ENCODE measurements around the gene SLC2A10. TPM values are rescaled to one million over a fixed set of nuclear protein-coding genes. Genes with fewer than 3 reads are reported as not detected.

Gene SLC2A10
- total and polyA plus RNA-seq, 2 experiments from 2014 or later, result 4.9 to 14.6 TPM

DNA sequence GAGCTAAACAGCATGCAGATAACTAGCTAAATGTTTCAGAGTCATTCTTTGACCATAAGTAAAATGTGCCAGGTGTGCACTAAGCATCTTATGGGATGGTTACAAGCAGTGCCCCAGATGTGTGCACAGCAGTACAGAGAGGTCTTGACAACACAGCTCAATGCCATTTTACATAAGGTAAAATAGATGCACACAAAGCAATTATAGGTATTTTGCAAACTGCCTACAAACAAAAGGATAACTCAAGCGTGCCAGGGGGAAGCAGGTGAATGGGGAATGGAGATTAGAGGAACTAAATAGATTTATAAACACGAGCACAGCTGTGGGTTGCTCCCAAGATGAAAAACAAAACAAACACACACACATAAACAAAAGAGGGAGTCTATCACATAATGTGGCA is 64.8 kb downstream of the SLC2A10 start:
- Histone ChIP-seq H4K20me1 (replicated peaks; ENCODE audit: insufficient read depth) (no peaks in the 10 kb centered on the region), H3K79me2 (replicated peaks; ENCODE audit: insufficient read depth) (no peaks in the 10 kb centered on the region), H3K36me3 (ENCODE audit: insufficient read depth) (no peaks in the 10 kb centered on the region), H3K27ac (ENCODE audit: low read depth) (no peak overlapping the region), H3K27me3 (ENCODE audit: insufficient read depth) (no peaks in the 10 kb centered on the region), H2AFZ (no peak overlapping the region), H3F3A (replicated peaks; ENCODE audit: low read depth) (no peaks in the 10 kb centered on the region), H3K4me1 (ENCODE audit: insufficient read depth) (no peaks in the 10 kb centered on the region), H3K4me2 (no peak overlapping the region), H3K4me3 (no peak overlapping the region), H3K9me2 (ENCODE audit: insufficient read depth) (0 out of 2 replicates have a peak, but pooled peaks cover 6% of the 10 kb centered on the region)
- no peak overlapping the region for H3K27ac Mint-ChIP-seq
- H3K36me3 Mint-ChIP-seq (ENCODE audit: low read depth), result no peaks in the 10 kb centered on the region
- H3K9me3 Mint-ChIP-seq, result no peaks in the 10 kb centered on the region
- DNase-seq (ENCODE audit: low spot score), result no peak
- H3K27me3 Mint-ChIP-seq (ENCODE audit: insufficient read depth, low read depth, poor library complexity), result peaks cover 12% of the 10 kb centered on the region
- TF ChIP-seq POLR2AphosphoS5 (IDR thresholded peaks at IDR 0.05; ENCODE audit: low read depth) (no peak), ETS1 (IDR thresholded peaks at IDR 0.05) (no peak), CREB1 (CRISPR knock-in tag; IDR thresholded peaks at IDR 0.05; ENCODE audit: low read depth) (no peak), JUNB (IDR thresholded peaks at IDR 0.05; ENCODE audit: unreplicated experiment) (no peak), NANOG (IDR thresholded peaks at IDR 0.05; ENCODE audit: borderline replicate concordance) (no peak), CTCF (conservative IDR thresholded peaks at IDR 0.05; ENCODE audit: low read depth in 2 of 2) (no peak), STAT1 (IDR thresholded peaks at IDR 0.05; ENCODE audit: unreplicated experiment) (no peak), EZH2phosphoT487 (IDR thresholded peaks at IDR 0.05; ENCODE audit: unreplicated experiment) (no peak)
- no peak overlapping the region for H3K4me3 Mint-ChIP-seq
- H3K4me1 Mint-ChIP-seq, result peaks cover 3% of the 10 kb centered on the region
- ATAC-seq, result no peak

GRCh38 chr20:46774943-46775560 is 65.6 kb downstream of the SLC2A10 start:
- no peak overlapping the region for H3K27ac ChIP-seq (ENCODE audit: low read depth)
- H3F3A ChIP-seq (replicated peaks; ENCODE audit: low read depth), result no peaks in the 10 kb centered on the region
- H3K4me2 ChIP-seq, result no peak overlapping the region
- no peaks in the 10 kb centered on the region for H3K79me2 ChIP-seq (replicated peaks; ENCODE audit: insufficient read depth)
- Mint-ChIP-seq H3K9me3 (no peaks in the 10 kb centered on the region), H3K4me3 (no peak overlapping the region), H3K27me3 (ENCODE audit: insufficient read depth, low read depth, poor library complexity) (peaks cover 12% of the 10 kb centered on the region), H3K4me1 (peaks cover 6% of the 10 kb centered on the region), H3K27ac (no peak overlapping the region), H3K36me3 (ENCODE audit: low read depth) (no peaks in the 10 kb centered on the region)
- no peaks in the 10 kb centered on the region for H3K27me3 ChIP-seq (ENCODE audit: insufficient read depth)
- no peak for DNase-seq (ENCODE audit: low spot score)
- H4K20me1 ChIP-seq (replicated peaks; ENCODE audit: insufficient read depth), result no peaks in the 10 kb centered on the region
- 0 out of 2 replicates have a peak, but pooled peaks cover 2% of the 10 kb centered on the region for H3K9me2 ChIP-seq (ENCODE audit: insufficient read depth)
- H2AFZ ChIP-seq, result no peak overlapping the region
- no peaks in the 10 kb centered on the region for H3K36me3 ChIP-seq (ENCODE audit: insufficient read depth)
- ATAC-seq, result no peak
- no peaks in the 10 kb centered on the region for H3K4me1 ChIP-seq (ENCODE audit: insufficient read depth)
- H3K4me3 ChIP-seq, result no peak overlapping the region
- TF ChIP-seq REST (IDR thresholded peaks at IDR 0.05; ENCODE audit: unreplicated experiment) (no peak), STAT1 (IDR thresholded peaks at IDR 0.05; ENCODE audit: unreplicated experiment) (no peak), EZH2 (IDR thresholded peaks at IDR 0.05; ENCODE audit: low read depth, unreplicated experiment) (no peak), POLR2AphosphoS5 (IDR thresholded peaks at IDR 0.05; ENCODE audit: low read depth) (no peak), ZNF331 (CRISPR knock-in tag; IDR thresholded peaks at IDR 0.05; ENCODE audit: low read depth) (no peak), JUNB (IDR thresholded peaks at IDR 0.05; ENCODE audit: unreplicated experiment) (no peak), ZNF114 (CRISPR knock-in tag; IDR thresholded peaks at IDR 0.05) (no peak)

All from GM23338 (cell line).